Left forelimb (tissue), 1 donor: ENCODE measurements around the gene SPTBN5.

Source experiments
- DNase-seq: peaks from one replicate; pipeline ENCODE4 v3.0.0-alpha.2; 2018; ENCODE audit warnings: low spot score

SPTBN5 gene

DNA sequence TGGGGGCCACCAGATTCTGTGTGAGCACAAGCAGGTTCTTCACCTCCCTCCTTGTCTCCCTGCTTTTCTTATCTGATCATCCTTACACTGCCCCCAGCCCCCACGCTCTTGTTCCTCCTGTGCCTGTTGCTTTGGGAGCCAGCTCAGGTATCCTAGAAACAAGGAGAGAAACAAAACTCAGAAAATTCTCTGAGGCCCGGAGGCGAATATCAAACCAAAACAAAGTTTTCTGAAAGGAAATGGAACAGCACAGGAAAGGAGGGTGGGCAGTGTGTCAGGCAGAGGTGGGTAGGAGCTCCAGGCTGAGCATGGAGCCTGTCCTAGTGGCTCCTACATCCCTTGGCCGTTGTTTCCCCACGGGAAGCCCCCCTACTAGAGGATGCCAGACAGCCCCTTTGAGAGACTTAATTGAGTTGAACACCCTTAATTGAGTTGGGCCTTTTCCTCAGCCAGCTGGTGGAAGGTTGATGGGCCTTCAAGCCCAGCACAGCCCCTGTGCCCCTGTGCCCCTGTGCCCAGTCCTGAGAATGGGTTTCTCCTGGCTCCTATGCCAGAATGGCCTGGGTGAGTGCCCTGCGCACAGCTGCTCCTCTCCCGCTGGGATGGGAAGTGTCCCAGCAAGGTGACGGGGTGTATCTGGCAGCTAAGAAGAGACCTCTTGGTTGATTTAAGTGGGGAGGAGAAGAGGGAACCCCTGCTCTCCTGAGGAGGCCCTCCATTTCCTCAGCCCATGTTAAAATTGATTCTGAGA, 88.8 kb downstream of the SPTBN5 start:
- DNase-seq = peak; percentile 47

DNA sequence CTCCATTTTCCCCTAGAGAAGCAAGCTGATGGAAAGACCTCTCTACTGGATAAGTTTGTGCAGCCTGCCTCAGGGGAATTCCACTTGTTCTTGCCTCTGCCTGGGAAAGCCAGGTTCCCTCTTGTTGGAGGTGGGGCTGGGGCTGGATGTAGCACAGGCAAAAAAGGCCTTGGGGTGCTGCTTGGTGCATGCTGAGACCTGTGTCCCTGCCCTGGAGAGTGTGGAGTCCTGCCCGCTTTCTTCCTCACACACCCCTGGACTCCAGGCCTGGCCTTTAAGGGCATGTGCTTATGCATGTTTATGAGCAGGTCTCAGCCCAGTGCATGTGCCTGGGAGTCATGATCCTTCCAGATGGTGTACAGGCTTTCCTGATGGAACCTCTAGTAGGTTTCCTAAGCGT, 89.5 kb downstream of the SPTBN5 start:
- DNase-seq = peak; percentile 52

DNA sequence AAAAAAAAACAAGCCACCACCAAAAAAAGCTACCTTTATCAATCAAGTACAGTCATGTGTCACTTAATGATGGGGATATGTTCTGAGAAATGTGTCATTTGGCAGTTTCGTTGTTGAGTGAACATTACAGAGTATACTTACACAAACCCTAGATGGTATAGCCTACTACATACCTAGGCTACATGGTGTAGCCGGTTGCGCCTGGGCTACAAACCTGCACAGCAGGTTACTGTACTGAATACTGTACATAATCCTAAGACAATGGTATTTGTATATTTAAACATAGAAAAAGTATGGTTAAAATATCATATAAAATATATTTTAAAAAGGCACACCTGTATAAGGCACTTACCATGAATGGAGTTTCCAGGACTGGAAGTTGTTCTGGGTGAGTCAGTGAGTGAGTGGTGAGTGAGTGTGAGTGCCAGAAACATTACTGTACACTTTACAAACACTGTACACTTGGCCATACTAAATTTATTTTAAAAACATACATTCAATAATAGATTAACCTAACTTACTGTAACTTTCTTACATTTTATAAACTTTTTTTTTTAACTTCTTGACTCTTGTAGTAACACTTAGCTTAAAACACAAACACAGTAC, 91.9 kb downstream of the SPTBN5 start:
- no peak for DNase-seq

DNA sequence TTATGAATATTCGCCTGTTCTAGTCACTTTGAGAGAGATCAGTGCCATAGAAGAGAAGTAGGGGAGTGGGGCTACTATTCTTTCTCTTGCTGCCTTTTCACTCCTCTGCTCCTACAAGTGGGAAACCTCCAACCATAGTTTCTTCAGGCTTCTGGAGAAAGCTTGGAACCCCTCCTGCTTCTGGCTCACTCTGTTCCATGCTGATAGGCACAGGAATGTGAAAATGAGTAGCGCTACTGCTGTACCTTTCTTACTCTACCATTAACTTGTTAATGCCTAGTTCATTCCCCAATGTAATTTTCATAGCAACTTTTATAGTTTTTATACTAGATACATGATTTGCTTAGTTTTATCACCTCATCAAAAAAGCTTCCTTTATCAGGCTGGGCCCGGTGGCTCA, 92.7 kb downstream of the SPTBN5 start:
- DNase-seq = no peak

DNA sequence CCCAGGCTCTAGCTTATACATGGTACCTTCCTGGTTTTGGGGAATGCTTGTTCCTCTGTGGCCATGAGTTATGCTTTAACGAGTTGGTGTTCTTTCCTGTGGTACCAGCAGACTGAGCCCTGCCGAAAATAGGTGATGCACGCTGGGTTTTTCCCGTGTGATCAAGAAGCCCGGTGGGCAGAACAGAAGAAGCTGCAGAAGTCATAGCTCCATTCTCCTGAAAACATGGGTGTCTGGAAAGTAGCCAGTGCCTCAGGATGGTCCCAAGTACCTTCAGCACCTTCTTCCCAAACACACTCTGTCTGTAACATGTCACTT, 94.4 kb downstream of the SPTBN5 start:
- DNase-seq = no peak

DNA sequence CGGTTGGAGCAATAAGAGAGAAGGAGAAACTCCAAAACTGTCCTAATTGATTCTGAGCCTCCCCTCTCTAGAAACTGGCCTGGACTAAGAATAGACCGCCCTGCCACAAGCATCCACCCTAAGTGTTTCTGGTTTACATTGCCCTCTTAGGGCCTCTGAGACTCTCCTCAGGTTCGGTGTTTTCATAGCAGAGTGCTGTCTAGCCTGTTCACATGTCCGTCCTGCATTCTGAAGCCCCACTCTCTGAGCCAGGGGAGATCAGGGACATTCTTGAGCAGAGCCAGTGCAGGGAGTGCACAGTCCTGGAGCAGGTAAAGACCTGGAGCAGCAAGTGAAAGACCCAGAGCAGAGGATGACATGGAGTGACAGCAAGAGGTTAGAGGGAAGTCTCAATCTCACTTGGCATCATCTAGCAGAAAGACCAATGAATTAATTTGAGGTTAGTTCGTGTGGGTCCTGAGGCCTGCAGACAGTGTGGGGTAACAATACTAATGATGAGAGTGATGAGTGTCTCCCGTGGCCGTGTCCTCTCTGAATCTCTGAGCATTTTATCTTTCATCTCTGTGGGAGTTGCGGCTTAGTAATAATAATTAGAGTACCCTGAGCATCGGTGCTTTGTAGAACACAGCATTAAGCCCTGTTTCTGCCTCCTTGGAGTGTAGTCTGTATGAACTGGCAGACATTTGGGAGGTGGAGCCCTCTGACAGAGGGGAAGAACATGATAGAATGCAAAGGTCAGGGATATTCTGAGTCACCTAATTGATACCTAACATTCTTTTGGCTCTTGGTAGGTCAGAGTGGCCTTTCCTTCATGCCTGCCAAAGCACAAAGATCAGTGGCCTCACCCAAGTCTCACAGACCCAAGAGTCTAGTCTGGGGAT, 95.0 kb downstream of the SPTBN5 start:
- peak; percentile 50 for DNase-seq
